ENCODE data around the gene SLC22A1. TPM values are rescaled to one million over a fixed set of nuclear protein-coding genes. Genes with fewer than 3 reads are reported as not detected.

Gene SLC22A1
- total RNA-seq, 2 experiments from 2014 or later: 0.25 to 0.67 TPM

DNA sequence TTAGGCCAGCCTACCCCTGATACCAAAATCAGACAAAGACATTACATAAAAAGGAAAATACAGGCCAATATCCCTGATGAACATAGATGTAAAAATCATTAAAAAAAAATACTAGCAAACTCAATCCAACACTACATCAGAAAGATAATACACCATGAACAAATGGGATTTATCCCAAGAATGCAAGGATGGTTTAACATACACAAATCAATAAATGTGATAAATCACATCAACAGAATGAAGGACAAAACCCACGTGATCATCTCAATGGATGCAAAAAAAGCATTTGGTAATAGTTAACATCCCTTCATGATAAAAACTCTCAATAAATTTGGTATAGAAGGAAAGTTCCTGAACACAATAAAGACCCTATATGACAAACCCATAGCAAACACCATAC is 73.2 kb downstream of the SLC22A1 start:
- ChIA-PET POLR2A (no interaction called here), CTCF (no interaction called here)
- Mint-ChIP-seq H3K27me3 (peaks cover 6% of the 10 kb centered on the region), H3K36me3 (ENCODE audit: low read depth) (peaks cover 2% of the 10 kb centered on the region), H3K27ac (no peak overlapping the region), H3K4me1 (no peaks in the 10 kb centered on the region), H3K9me3 (peaks cover 29% of the 10 kb centered on the region), H3K4me3 (no peak overlapping the region)
- no peak for DNase-seq

DNA sequence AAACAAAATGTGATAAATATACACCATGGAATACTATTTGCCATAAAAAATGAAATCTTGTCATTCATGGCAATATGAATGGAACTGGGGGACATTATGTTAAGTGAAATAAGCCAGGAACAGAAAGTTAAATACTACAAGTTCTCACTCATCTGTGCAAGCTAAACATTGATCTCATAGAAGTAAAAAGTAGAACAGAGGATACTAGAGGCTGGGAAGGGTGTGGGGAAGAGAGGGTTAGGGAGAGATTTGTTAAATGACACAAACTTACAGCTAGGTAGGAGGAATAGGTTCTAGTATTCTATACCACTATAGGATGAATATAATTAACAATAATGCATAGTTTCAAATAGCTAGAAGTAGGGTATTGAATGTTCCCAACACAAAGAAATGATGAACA is 76.0 kb downstream of the SLC22A1 start:
- no peak overlapping the region for H3K27ac Mint-ChIP-seq
- POLR2A ChIA-PET: no interaction called here
- peaks cover 2% of the 10 kb centered on the region for H3K36me3 Mint-ChIP-seq (ENCODE audit: low read depth)
- no peak overlapping the region for H3K4me3 Mint-ChIP-seq
- CTCF ChIA-PET: interaction anchor here (1.3 kb wide), 1 partner anchor 16 kb away, joined by 4 read pairs; no protein-coding TSS in a partner anchor
- no peak for DNase-seq
- H3K9me3 Mint-ChIP-seq: peaks cover 15% of the 10 kb centered on the region
- H3K4me1 Mint-ChIP-seq: no peaks in the 10 kb centered on the region
- peaks cover 6% of the 10 kb centered on the region for H3K27me3 Mint-ChIP-seq

DNA sequence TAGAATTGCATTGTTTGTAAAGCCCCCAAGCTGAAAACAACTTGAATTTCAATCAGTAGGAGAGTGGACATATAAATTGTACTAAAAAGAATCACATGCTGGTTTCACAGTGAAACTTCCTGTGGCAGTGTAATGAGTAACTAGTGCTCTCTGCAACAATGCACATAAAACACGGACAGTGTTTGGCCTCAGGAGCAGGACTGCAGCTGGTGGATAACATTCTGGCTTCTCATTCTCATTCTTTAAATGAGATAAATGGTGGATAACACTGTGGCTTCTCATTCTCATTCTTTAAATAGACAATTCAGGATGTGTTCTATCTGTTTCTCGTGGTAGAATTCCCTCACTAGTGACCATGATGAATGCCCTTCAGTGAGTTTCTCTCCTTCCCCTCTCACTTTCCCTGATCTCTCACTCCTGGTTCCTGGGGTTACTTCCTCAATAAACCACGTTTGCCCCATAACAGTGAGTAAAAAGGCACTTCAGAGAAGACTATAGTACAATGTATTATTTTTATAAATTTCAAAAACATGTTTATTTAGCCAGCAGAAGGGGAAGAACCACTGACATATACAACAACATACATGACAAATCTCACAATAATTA is 77.1 kb downstream of the SLC22A1 start:
- Mint-ChIP-seq H3K27ac (no peak overlapping the region), H3K4me3 (no peak overlapping the region), H3K36me3 (ENCODE audit: low read depth) (no peaks in the 10 kb centered on the region), H3K9me3 (peaks cover 10% of the 10 kb centered on the region), H3K27me3 (peaks cover 6% of the 10 kb centered on the region), H3K4me1 (no peaks in the 10 kb centered on the region)
- no peak for DNase-seq
- ChIA-PET CTCF (interaction anchor here (1.3 kb wide), 1 partner anchor 15 kb away, joined by 4 read pairs; no protein-coding TSS in a partner anchor), POLR2A (no interaction called here)

- Mint-ChIP-seq H3K4me1 (no peaks in the 10 kb centered on the region), H3K36me3 (ENCODE audit: low read depth) (no peaks in the 10 kb centered on the region), H3K27ac (no peak overlapping the region), H3K9me3 (peaks cover 2% of the 10 kb centered on the region), H3K4me3 (no peak overlapping the region), H3K27me3 (peaks cover 3% of the 10 kb centered on the region)
- ChIA-PET CTCF (no interaction called here), POLR2A (no interaction called here)
- DNase-seq: no peak
These were observed 79.4 kb downstream of the SLC22A1 start for GRCh38 chr6:160201061-160201460.

GRCh38 chr6:160202411-160202810 is 80.8 kb downstream of the SLC22A1 start:
- Mint-ChIP-seq H3K27me3 (no peaks in the 10 kb centered on the region), H3K9me3 (peaks cover 2% of the 10 kb centered on the region), H3K27ac (no peak overlapping the region), H3K4me1 (no peaks in the 10 kb centered on the region), H3K36me3 (ENCODE audit: low read depth) (no peaks in the 10 kb centered on the region), H3K4me3 (no peak overlapping the region)
- ChIA-PET POLR2A (no interaction called here), CTCF (no interaction called here)
- no peak for DNase-seq

DNA sequence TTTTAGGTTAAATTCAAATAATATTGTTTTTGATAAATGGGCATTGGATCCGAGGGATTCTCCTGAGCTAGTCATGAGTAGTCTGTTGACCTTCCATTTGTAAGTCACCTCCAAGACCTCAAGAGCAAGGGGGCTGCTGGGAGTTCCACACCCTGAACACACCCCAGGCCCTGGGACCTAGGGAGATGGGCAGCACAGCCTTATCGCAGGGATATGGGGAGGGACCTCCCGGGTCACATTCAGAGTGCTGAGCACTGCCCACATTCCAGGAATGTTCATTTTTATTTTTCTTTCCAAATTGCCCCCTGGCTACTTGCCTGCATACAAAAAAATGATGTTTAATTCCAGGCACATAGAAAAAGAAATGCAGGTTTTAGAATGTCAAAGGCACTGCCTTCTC is 81.5 kb downstream of the SLC22A1 start:
- Mint-ChIP-seq H3K36me3 (ENCODE audit: low read depth) (no peaks in the 10 kb centered on the region), H3K4me1 (no peaks in the 10 kb centered on the region), H3K9me3 (peaks cover 2% of the 10 kb centered on the region), H3K27ac (no peak overlapping the region), H3K27me3 (no peaks in the 10 kb centered on the region), H3K4me3 (no peak overlapping the region)
- DNase-seq: no peak
- ChIA-PET CTCF (no interaction called here), POLR2A (no interaction called here)

DNA sequence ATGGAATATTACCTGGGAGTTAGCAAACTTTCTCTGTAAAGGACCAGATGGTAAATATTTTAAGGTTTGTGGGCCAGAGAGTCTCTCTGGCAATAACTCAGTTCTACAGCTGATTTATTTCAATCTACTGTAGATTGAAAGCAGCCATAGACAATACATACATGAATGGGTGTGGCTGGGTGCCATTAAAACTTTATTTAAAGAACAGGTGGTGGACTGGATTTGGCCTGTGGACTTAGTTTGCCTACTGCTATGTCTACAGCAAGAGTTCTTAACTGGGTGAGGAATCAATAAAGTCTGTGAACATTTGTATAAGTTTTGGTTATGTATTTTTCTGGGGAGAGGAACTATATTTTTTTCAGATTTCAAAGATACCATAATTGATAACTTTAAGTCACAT is 81.9 kb downstream of the SLC22A1 start:
- Mint-ChIP-seq H3K36me3 (ENCODE audit: low read depth) (no peaks in the 10 kb centered on the region), H3K4me1 (no peaks in the 10 kb centered on the region), H3K4me3 (no peak overlapping the region), H3K27ac (no peak overlapping the region), H3K9me3 (peaks cover 2% of the 10 kb centered on the region), H3K27me3 (no peaks in the 10 kb centered on the region)
- ChIA-PET POLR2A (no interaction called here), CTCF (no interaction called here)
- DNase-seq: no peak

GRCh38 chr6:160203953-160204352 is 82.3 kb downstream of the SLC22A1 start:
- CTCF ChIA-PET: no interaction called here
- peaks cover 2% of the 10 kb centered on the region for H3K9me3 Mint-ChIP-seq
- no peak overlapping the region for H3K27ac Mint-ChIP-seq
- POLR2A ChIA-PET: no interaction called here
- no peak for DNase-seq
- no peaks in the 10 kb centered on the region for H3K36me3 Mint-ChIP-seq (ENCODE audit: low read depth)
- H3K4me3 Mint-ChIP-seq: no peak overlapping the region
- H3K4me1 Mint-ChIP-seq: no peaks in the 10 kb centered on the region
- H3K27me3 Mint-ChIP-seq: no peaks in the 10 kb centered on the region

GRCh38 chr6:160204710-160205109 is 83.1 kb downstream of the SLC22A1 start:
- ChIA-PET POLR2A (no interaction called here), CTCF (no interaction called here)
- Mint-ChIP-seq H3K27ac (no peak overlapping the region), H3K4me1 (no peaks in the 10 kb centered on the region), H3K4me3 (no peak overlapping the region), H3K27me3 (no peaks in the 10 kb centered on the region), H3K36me3 (ENCODE audit: low read depth) (no peaks in the 10 kb centered on the region), H3K9me3 (peaks cover 2% of the 10 kb centered on the region)
- DNase-seq: no peak

DNA sequence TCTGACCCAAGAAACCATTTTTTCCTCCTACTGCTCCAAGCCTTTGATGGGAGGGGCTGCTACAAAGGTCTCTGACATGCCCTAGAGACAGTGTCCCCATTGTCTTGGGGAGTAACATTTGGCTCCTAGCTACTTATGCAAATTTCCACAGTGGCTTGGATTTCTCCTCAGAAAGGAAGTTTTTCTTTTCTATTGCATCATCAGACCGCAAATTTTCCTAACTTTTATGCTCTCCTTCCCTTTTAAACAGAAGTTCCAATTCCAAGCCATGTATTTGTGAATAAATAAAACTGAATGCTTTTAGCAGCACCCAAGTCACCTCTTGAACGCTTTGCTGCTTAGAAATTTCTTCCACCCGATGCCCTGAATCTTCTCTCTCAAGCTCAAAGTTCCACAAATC is 86.0 kb downstream of the SLC22A1 start:
- Mint-ChIP-seq H3K27ac (no peak overlapping the region), H3K9me3 (peaks cover 2% of the 10 kb centered on the region), H3K4me1 (no peaks in the 10 kb centered on the region), H3K36me3 (ENCODE audit: low read depth) (no peaks in the 10 kb centered on the region), H3K4me3 (no peak overlapping the region), H3K27me3 (peaks cover 3% of the 10 kb centered on the region)
- DNase-seq: no peak
- ChIA-PET CTCF (no interaction called here), POLR2A (no interaction called here)

Other genes with a start within 250 kb of the SLC22A1 start
- gene MAS1, start 230.8 kb upstream of the SLC22A1 start, total RNA-seq: not detected
- gene IGF2R, start 152.7 kb upstream of the SLC22A1 start, total RNA-seq: 10 to 100 TPM; 62.8 to 65.0 TPM
- not detected for gene SLC22A2, start 137.0 kb downstream of the SLC22A1 start, total RNA-seq
- gene SLC22A3, start 226.6 kb downstream of the SLC22A1 start, total RNA-seq: not detected